Nephron progenitor cell (in vitro differentiated cells): ENCODE results near the gene PADI3.
A peak's percentile ranks its signal among the peaks of the same experiment; 100 is the strongest.

ENCODE experiments used
- DNase-seq: peaks from one replicate; pipeline ENCODE4 v3.0.0; 2021
- H3K27ac Mint-ChIP-seq: 2 replicates; pipeline ENCODE4 v1.8.0; 2021; ENCODE audit warnings: mild to moderate bottlenecking, moderate library complexity, mixed read lengths
- H3K27me3 Mint-ChIP-seq: 2 replicates; pipeline ENCODE4 v1.8.0; 2021; ENCODE audit warnings: mild to moderate bottlenecking, low read depth, mixed read lengths; ENCODE audit not compliant: poor library complexity
- H3K36me3 Mint-ChIP-seq: 2 replicates; pipeline ENCODE4 v1.8.0; 2021; ENCODE audit warnings: low read depth, mixed read lengths
- H3K4me1 Mint-ChIP-seq: 2 replicates; pipeline ENCODE4 v1.8.0; 2021; ENCODE audit warnings: mixed read lengths
- H3K4me3 Mint-ChIP-seq: 2 replicates; pipeline ENCODE4 v1.8.0; 2021; ENCODE audit warnings: mild to moderate bottlenecking, moderate library complexity, mixed read lengths
- H3K9me3 Mint-ChIP-seq: 2 replicates; pipeline ENCODE4 v1.8.0; 2021; ENCODE audit warnings: mild to moderate bottlenecking, moderate library complexity, mixed read lengths
- CTCF ChIP-seq: fragments of 200-600 bp; sonication (generic); IDR thresholded peaks from 2 replicates; pipeline ENCODE4 v1.5.0; 2021; ENCODE audit warnings: antibody characterized with exemption

PADI3 gene

GRCh38 chr1:17248781-17249180, at the start of gene PADI3:
TSS of gene PADI3 (plus strand) at chr1:17249098. CDS start at chr1:17249138, 40 bp downstream.
- no peak for DNase-seq

GRCh38 chr1:17199267-17200044, 49.4 kb upstream of the PADI3 start:
- peaks cover 44% of the 10 kb centered on the region for H3K4me1 Mint-ChIP-seq
- DNase-seq, result no peak
- H3K36me3 Mint-ChIP-seq, result no peaks in the 10 kb centered on the region
- H3K27ac Mint-ChIP-seq, result peak overlapping the region; percentile 31
- H3K4me3 Mint-ChIP-seq, result no peak overlapping the region
- no peak for TF ChIP-seq CTCF
- peaks cover 26% of the 10 kb centered on the region for H3K27me3 Mint-ChIP-seq
- H3K9me3 Mint-ChIP-seq, result no peaks in the 10 kb centered on the region

More at GRCh38 chr1:17248781-17249180, at the start of gene PADI3:
- H3K36me3 Mint-ChIP-seq, result no peaks in the 10 kb centered on the region
- H3K4me3 Mint-ChIP-seq, result no peak within 1 kb of the TSS
- peaks cover 43% of the 10 kb centered on the region for H3K4me1 Mint-ChIP-seq
- H3K9me3 Mint-ChIP-seq, result no peaks in the 10 kb centered on the region
- peaks cover 10% of the 10 kb centered on the region for H3K27me3 Mint-ChIP-seq
- no peak for TF ChIP-seq CTCF
- no peak within 1 kb of the TSS for H3K27ac Mint-ChIP-seq

DNA sequence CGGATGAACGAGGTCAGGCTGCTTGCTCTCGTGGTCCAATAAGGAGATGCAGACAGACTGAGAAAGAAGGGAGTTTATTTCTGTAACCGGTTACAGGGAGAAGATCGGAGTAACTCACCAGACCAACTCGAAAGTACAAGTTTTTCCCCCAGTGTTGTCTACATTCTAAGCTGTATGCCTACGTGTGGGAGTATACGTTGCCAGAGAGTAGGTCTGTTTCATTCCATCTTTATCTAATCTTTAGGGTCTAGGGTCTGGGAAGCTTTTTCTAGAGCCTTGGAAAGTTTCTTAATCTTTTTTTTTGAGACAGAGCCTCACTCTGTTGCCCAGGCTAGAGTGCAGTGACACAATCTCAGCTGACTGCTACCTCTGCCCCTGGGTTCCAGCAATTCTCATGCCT, 48.7 kb upstream of the PADI3 start:
- H3K4me1 Mint-ChIP-seq, result peaks cover 49% of the 10 kb centered on the region
- peak overlapping the region; percentile 31 for H3K27ac Mint-ChIP-seq
- peaks cover 28% of the 10 kb centered on the region for H3K27me3 Mint-ChIP-seq
- TF ChIP-seq CTCF, result no peak
- H3K36me3 Mint-ChIP-seq, result no peaks in the 10 kb centered on the region
- DNase-seq, result peak; percentile 0
- H3K4me3 Mint-ChIP-seq, result no peak overlapping the region
- H3K9me3 Mint-ChIP-seq, result no peaks in the 10 kb centered on the region

GRCh38 chr1:17200756-17201155, 48.1 kb upstream of the PADI3 start:
- no peaks in the 10 kb centered on the region for H3K9me3 Mint-ChIP-seq
- no peaks in the 10 kb centered on the region for H3K36me3 Mint-ChIP-seq
- H3K27me3 Mint-ChIP-seq, result peaks cover 30% of the 10 kb centered on the region
- peaks cover 54% of the 10 kb centered on the region for H3K4me1 Mint-ChIP-seq
- no peak for TF ChIP-seq CTCF
- no peak overlapping the region for H3K27ac Mint-ChIP-seq
- DNase-seq, result no peak
- no peak overlapping the region for H3K4me3 Mint-ChIP-seq

GRCh38 chr1:17201201-17202021, 47.5 kb upstream of the PADI3 start:
- Mint-ChIP-seq H3K27me3 (peaks cover 30% of the 10 kb centered on the region), H3K27ac (no peak overlapping the region), H3K4me1 (peaks cover 61% of the 10 kb centered on the region), H3K9me3 (no peaks in the 10 kb centered on the region), H3K4me3 (peak overlapping the region; percentile 37), H3K36me3 (no peaks in the 10 kb centered on the region)
- DNase-seq, result peak; percentile 18
- TF ChIP-seq CTCF, result no peak
